Mesendoderm (in vitro differentiated cells): ENCODE data around the gene SF3A1.
A peak's percentile ranks its signal among the peaks of the same experiment; 100 is the strongest.

ENCODE experiments used
- DNase-seq: peaks from one replicate; pipeline ENCODE4 v3.0.0; 2013
- H2AK5ac ChIP-seq: 2 replicates; pipeline ENCODE4 v1.6.1; 2013; ENCODE audit warnings: low read length, inconsistent platforms
- H2BK120ac ChIP-seq: 2 replicates; pipeline ENCODE4 v1.6.1; 2013; ENCODE audit warnings: low read depth, mild to moderate bottlenecking, low read length, moderate library complexity, mixed read lengths
- H2BK15ac ChIP-seq: replicated peaks from 2 replicates; pipeline ENCODE4 v1.6.1; 2013; ENCODE audit warnings: low read depth, mild to moderate bottlenecking, moderate library complexity
- H2BK5ac ChIP-seq: 2 replicates; pipeline ENCODE4 v1.6.1; 2013; ENCODE audit warnings: low read length, inconsistent platforms
- H3K18ac ChIP-seq: 2 replicates; pipeline ENCODE4 v1.6.1; 2013; ENCODE audit warnings: mild to moderate bottlenecking, low read length, mixed read lengths
- H3K23ac ChIP-seq: one replicate; pipeline ENCODE4 v1.6.1; 2013; ENCODE audit warnings: low read length
- H3K27ac ChIP-seq: 2 replicates; pipeline ENCODE4 v1.5.1; 2013; ENCODE audit warnings: low read depth, mild to moderate bottlenecking, inconsistent platforms, low read length, moderate library complexity
- H3K27me3 ChIP-seq: 2 replicates; pipeline ENCODE4 v1.6.1; 2013; ENCODE audit warnings: low read length, control low read depth, mild to moderate bottlenecking, inconsistent platforms; ENCODE audit not compliant: insufficient read depth, poor library complexity
- H3K36me3 ChIP-seq: 2 replicates; pipeline ENCODE4 v1.6.1; 2013; ENCODE audit warnings: low read length, inconsistent platforms; ENCODE audit not compliant: control insufficient read depth, insufficient read depth
- H3K4ac ChIP-seq: one replicate; pipeline ENCODE4 v1.6.1; 2013; ENCODE audit warnings: low read depth, mild to moderate bottlenecking, low read length, moderate library complexity
- H3K4me1 ChIP-seq: 2 replicates; pipeline ENCODE4 v1.6.1; 2013; ENCODE audit warnings: low read depth, low read length, inconsistent platforms; ENCODE audit not compliant: control insufficient read depth
- H3K4me2 ChIP-seq: 2 replicates; pipeline ENCODE4 v1.6.1; 2013; ENCODE audit warnings: low read length
- H3K4me3 ChIP-seq: 2 replicates; pipeline ENCODE4 v1.5.1; 2013; ENCODE audit warnings: mild to moderate bottlenecking, low read length
- H3K56ac ChIP-seq: one replicate; pipeline ENCODE4 v1.6.1; 2013; ENCODE audit warnings: low read length
- H3K79me1 ChIP-seq: 2 replicates; pipeline ENCODE4 v1.6.1; 2013; ENCODE audit warnings: low read length, inconsistent platforms
- H3K79me2 ChIP-seq: 2 replicates; pipeline ENCODE4 v1.6.1; 2013; ENCODE audit warnings: mild to moderate bottlenecking, low read length; ENCODE audit not compliant: control insufficient read depth, insufficient read depth
- H3K9ac ChIP-seq: 2 replicates; pipeline ENCODE4 v1.6.1; 2013; ENCODE audit warnings: low read length, inconsistent platforms
- H4K5ac ChIP-seq: one replicate; pipeline ENCODE4 v1.6.1; 2013; ENCODE audit warnings: low read length
- H4K8ac ChIP-seq: one replicate; pipeline ENCODE4 v1.6.1; 2013; ENCODE audit warnings: low read depth, mild to moderate bottlenecking, control low read depth, low read length, moderate library complexity
- WGBS: extraction: QIAGEN DNeasy Blood & Tissue Kit; methylation state at CpG from one replicate; pipeline ENCODE4 v1.1.7; 2013; ENCODE audit warnings: low lambda C conversion rate, missing lambda C conversion rate; ENCODE audit not compliant: insufficient coverage; ENCODE audit errors: extremely low coverage; 5-methylcytosine and 5-hydroxymethylcytosine counted together

Gene SF3A1

DNA sequence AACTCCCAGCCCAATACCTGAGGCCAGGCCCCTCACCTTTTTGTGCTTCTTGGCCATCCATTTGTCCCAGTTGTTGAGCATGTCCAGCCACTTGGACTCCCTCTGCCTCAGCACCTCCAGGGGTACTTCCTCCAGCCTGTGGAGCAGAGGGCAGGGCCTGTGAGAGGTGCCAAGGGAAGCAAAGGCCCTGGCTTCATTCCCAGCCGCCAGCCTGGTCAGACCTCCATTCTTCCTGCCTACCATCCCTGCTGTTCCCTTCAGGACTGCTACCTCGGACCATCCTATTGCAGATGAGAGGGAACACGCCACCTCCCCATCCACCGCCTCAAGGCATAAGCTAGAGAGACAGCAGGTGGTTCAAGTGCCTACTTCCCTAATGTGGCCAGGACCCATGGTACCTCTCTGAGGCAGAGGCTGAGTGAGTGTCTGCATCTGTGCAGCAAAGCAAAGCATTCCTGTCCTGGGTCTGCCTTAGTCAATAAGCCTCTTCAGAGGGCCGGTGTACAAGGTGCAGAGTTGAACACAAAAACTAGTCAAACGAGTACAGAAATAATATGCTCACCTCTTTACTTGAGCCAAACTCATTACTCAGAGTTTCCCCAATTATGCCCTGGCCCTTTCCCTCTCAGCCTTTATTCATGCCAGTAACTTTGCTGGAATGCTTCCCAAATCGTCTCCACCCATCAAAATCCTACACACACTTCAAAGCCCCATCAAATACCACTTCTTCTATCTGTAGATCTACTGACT, 52.0 kb downstream of the SF3A1 start:
- H3K79me1 ChIP-seq: no peaks in the 10 kb centered on the region
- no peak overlapping the region for H3K23ac ChIP-seq
- H3K9ac ChIP-seq: no peak overlapping the region
- no peaks in the 10 kb centered on the region for H3K4me1 ChIP-seq
- no peak overlapping the region for H2AK5ac ChIP-seq
- H3K27ac ChIP-seq: no peak overlapping the region
- H3K18ac ChIP-seq: no peak overlapping the region
- no peak overlapping the region for H3K4me2 ChIP-seq
- no peak overlapping the region for H3K56ac ChIP-seq
- no peak overlapping the region for H2BK5ac ChIP-seq
- DNase-seq: no peak
- no peak overlapping the region for H3K4ac ChIP-seq
- H3K27me3 ChIP-seq: no peaks in the 10 kb centered on the region
- no peak overlapping the region for H2BK15ac ChIP-seq
- no peaks in the 10 kb centered on the region for H3K79me2 ChIP-seq
- H2BK120ac ChIP-seq: no peak overlapping the region
- H4K5ac ChIP-seq: no peak overlapping the region
- no peak overlapping the region for H4K8ac ChIP-seq
- H3K36me3 ChIP-seq: no peaks in the 10 kb centered on the region
- no peak overlapping the region for H3K4me3 ChIP-seq
- WGBS: no CpG with 5 or more reads among the region's 7 CpGs

DNA sequence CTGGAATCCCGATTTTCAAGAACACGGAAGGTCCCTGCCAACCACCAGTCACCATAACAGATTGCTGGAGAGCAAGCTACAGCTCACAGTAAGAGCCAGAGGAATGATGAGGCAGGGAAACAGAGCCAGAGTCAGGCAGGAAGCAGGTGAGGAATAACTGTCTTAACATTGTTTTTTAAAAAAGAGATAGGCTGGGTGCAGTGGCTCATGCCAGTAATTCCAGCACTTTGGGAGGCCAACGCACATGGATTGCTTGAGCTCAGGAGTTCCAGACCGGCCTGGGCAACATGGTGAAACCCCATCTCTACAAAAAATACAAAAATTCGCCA, 53.9 kb downstream of the SF3A1 start:
- Histone ChIP-seq H2AK5ac (no peak overlapping the region), H4K8ac (no peak overlapping the region), H4K5ac (no peak overlapping the region), H3K27me3 (no peaks in the 10 kb centered on the region), H3K27ac (no peak overlapping the region), H3K23ac (no peak overlapping the region), H3K4ac (no peak overlapping the region), H3K9ac (no peak overlapping the region), H3K79me2 (no peaks in the 10 kb centered on the region), H2BK120ac (no peak overlapping the region), H2BK5ac (no peak overlapping the region), H3K4me2 (no peak overlapping the region), H2BK15ac (no peak overlapping the region), H3K56ac (no peak overlapping the region), H3K79me1 (no peaks in the 10 kb centered on the region), H3K4me1 (no peaks in the 10 kb centered on the region), H3K36me3 (no peaks in the 10 kb centered on the region), H3K18ac (no peak overlapping the region), H3K4me3 (no peak overlapping the region)
- DNase-seq: no peak
- whole genome bisulfite sequencing: no CpG with 5 or more reads among the region's 5 CpGs

DNA sequence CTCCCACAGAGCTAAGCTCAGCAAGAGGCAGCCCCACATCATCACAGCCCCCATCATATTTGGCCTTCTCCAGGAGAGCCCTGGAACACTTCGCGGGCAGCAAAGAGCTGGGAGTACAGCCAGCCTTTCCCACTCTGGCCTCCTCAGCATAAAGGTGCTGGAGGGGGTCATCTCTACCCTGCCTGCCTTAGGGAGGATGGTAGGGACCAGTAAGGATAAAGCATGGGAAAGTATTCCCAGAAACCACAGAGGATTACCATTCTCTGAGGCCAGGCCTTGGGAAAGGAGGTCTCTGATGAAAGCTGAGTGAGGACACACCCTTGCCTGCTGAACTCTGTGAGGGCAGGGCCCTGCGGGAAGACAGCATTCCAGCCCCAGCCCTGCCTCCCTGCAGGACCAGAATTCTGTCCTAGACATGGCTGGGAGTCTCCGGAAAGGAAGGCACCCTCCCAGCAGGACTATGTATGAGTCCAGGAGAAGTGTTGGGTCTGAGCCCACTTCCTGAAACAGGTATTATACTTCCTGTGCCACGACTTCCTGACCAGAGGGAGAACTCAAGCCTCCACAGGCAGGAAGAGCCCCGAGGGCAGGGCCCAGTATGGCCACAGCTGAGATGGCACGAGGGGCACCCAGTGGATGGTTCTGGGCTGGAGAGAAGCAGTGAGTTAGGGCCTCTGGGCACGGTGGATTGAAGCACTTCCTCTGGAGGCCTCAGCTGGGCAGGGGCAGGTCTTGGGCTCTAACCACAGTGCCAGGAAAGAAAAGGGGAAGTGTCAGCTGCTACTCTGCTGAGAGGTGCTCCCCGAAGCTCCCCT, 54.5 kb downstream of the SF3A1 start:
- Histone ChIP-seq H3K79me2 (no peaks in the 10 kb centered on the region), H3K9ac (no peak overlapping the region), H3K4ac (no peak overlapping the region), H3K18ac (no peak overlapping the region), H3K27ac (no peak overlapping the region), H3K4me1 (no peaks in the 10 kb centered on the region), H2BK5ac (no peak overlapping the region), H2BK15ac (no peak overlapping the region), H4K5ac (no peak overlapping the region), H3K79me1 (no peaks in the 10 kb centered on the region), H3K56ac (no peak overlapping the region), H3K4me2 (no peak overlapping the region), H2AK5ac (no peak overlapping the region), H3K36me3 (no peaks in the 10 kb centered on the region), H3K4me3 (no peak overlapping the region), H3K27me3 (no peaks in the 10 kb centered on the region), H2BK120ac (no peak overlapping the region), H3K23ac (no peak overlapping the region), H4K8ac (no peak overlapping the region)
- WGBS: no CpG with 5 or more reads among the region's 9 CpGs
- DNase-seq: no peak

DNA sequence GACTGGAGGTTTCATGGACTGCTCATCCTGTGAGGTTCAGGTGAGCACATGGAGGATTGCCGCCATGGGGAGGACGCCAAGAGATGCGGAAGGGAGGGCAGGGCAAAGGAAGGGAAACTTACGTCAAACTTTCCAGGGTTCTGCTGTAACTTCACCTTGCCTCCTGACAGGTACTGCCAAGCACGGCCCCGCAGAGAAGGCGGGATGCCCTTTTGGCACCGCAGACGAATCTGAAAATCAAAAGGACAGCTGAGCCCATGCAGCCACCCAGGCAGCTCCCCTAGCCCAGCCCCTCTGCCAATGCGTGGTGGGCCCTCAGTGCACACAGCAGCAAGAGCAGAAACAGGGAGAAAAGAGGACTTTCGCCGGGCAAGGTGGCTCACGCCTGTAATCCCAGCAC, 57.4 kb downstream of the SF3A1 start:
- H3K18ac ChIP-seq: no peak overlapping the region
- H3K23ac ChIP-seq: no peak overlapping the region
- H3K56ac ChIP-seq: no peak overlapping the region
- no peaks in the 10 kb centered on the region for H3K79me1 ChIP-seq
- WGBS: no CpG with 5 or more reads among the region's 13 CpGs
- H2BK15ac ChIP-seq: no peak overlapping the region
- no peak overlapping the region for H2AK5ac ChIP-seq
- H3K4me1 ChIP-seq: no peaks in the 10 kb centered on the region
- DNase-seq: no peak
- no peak overlapping the region for H4K5ac ChIP-seq
- H3K9ac ChIP-seq: no peak overlapping the region
- H3K4ac ChIP-seq: no peak overlapping the region
- H3K27me3 ChIP-seq: no peaks in the 10 kb centered on the region
- H2BK120ac ChIP-seq: no peak overlapping the region
- H3K4me2 ChIP-seq: no peak overlapping the region
- no peak overlapping the region for H3K27ac ChIP-seq
- H2BK5ac ChIP-seq: no peak overlapping the region
- H3K4me3 ChIP-seq: no peak overlapping the region
- H3K79me2 ChIP-seq: no peaks in the 10 kb centered on the region
- no peaks in the 10 kb centered on the region for H3K36me3 ChIP-seq
- no peak overlapping the region for H4K8ac ChIP-seq

DNA sequence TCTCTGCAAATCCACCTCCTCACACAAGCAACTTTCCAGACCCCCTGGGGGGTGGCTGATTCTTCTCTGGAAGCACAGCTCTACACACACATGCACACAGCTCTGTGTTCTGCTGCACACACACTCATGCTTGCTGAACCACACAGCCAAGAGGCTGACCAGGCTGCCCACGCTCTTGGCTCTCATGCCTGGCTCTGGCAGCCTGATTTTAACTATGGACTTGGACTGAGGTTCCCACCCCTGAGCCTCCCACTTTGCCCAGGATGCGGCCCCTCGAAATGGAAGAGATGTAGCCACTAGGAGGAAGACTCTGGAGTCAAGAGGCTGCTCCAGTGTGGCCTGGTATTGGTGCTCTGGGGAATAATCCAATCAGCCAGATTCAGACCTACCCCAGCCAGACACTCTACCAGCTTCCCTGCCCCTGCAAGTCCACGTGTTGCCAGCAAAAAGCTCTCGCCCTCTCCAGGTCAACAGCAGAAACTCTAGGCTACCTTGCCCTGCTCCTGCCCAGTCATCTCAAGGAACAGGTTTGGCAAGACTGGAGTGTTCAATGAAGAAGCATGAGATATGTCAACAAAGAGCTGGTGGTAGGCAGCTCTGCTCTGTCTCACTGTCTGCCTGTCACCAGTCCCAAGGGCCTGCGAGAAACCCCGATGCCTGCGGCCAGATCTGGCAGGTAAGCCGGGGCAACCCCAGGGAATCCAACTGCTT, 58.5 kb downstream of the SF3A1 start:
- Histone ChIP-seq H2BK5ac (no peak overlapping the region), H3K4me3 (no peak overlapping the region), H3K23ac (no peak overlapping the region), H3K9ac (no peak overlapping the region), H3K56ac (no peak overlapping the region), H3K4me2 (no peak overlapping the region), H3K79me1 (no peaks in the 10 kb centered on the region), H3K36me3 (no peaks in the 10 kb centered on the region), H2BK120ac (no peak overlapping the region), H2BK15ac (no peak overlapping the region), H3K27me3 (no peaks in the 10 kb centered on the region), H3K27ac (no peak overlapping the region), H3K4ac (no peak overlapping the region), H3K4me1 (no peaks in the 10 kb centered on the region), H3K18ac (no peak overlapping the region), H4K8ac (no peak overlapping the region), H3K79me2 (no peaks in the 10 kb centered on the region), H4K5ac (no peak overlapping the region), H2AK5ac (no peak overlapping the region)
- peak; percentile 38 for DNase-seq
- WGBS: no CpG with 5 or more reads among the region's 9 CpGs
